ENCODE data around the gene WDR37. TPM values are rescaled to one million over a fixed set of nuclear protein-coding genes. Genes with fewer than 3 reads are reported as not detected.

WDR37 gene
- total and polyA plus RNA-seq, 4 donors = 6.6 to 23.5 (median 13.6) TPM

DNA sequence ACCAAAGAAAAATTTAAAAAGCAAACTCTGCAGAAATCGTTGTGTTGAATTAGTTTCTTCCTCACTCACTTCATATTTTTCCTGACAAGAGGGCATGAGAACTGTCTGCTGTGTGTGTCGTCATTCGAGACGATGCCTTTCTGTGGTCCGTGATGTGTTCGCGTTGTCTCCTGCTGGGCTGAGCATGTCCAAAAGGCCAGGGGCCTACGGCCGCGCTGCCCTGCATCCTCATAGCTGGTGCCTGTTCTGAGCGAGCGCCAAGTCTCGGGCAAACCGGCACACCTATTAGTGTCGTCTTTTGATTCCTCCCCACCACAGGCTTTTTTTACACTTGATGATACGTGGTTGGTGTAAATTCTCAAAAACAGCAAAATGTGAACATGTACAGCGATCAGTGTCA lies 27.4 kb downstream of the WDR37 start:
- H3K4me3 ChIP-seq = no peak overlapping the region
- no peak overlapping the region for H3K27ac ChIP-seq (ENCODE audit: low read depth in 1 of 2, low read length in 1 of 2)
- H3K27me3 ChIP-seq (ENCODE audit: control insufficient read depth in 3 of 3, insufficient read depth in 3 of 3, low read length in 2 of 3) = no peaks in the 10 kb centered on the region
- H3K36me3 ChIP-seq (ENCODE audit: control insufficient read depth in 4 of 4, insufficient read depth in 4 of 4, low read length in 4 of 4) = peaks cover 19 to 46% (median 31%) of the 10 kb centered on the region in 4 donors
- H3K9ac ChIP-seq (ENCODE audit: insufficient read depth in 1 of 2, low read length in 2 of 2) = no peak overlapping the region
- TF ChIP-seq, protein P1, sequence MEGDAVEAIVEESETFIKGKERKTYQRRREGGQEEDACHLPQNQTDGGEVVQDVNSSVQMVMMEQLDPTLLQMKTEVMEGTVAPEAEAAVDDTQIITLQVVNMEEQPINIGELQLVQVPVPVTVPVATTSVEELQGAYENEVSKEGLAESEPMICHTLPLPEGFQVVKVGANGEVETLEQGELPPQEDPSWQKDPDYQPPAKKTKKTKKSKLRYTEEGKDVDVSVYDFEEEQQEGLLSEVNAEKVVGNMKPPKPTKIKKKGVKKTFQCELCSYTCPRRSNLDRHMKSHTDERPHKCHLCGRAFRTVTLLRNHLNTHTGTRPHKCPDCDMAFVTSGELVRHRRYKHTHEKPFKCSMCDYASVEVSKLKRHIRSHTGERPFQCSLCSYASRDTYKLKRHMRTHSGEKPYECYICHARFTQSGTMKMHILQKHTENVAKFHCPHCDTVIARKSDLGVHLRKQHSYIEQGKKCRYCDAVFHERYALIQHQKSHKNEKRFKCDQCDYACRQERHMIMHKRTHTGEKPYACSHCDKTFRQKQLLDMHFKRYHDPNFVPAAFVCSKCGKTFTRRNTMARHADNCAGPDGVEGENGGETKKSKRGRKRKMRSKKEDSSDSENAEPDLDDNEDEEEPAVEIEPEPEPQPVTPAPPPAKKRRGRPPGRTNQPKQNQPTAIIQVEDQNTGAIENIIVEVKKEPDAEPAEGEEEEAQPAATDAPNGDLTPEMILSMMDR (IDR thresholded peaks at IDR 0.05; ENCODE audit: control extremely low read depth, extremely low read depth) = no peak
- ATAC-seq (ENCODE audit: insufficient read depth, low FRiP score) (no peak), DNase-seq (no peak)
- WGBS, 2 donors = 90 to 94% methylated on average over 17 of the region's 17 CpGs
- H3K4me1 ChIP-seq (ENCODE audit: control insufficient read depth in 5 of 5, insufficient read depth in 5 of 5, low read length in 5 of 5) = no peaks in the 10 kb centered on the region
- no peaks in the 10 kb centered on the region for H3K9me3 ChIP-seq (ENCODE audit: control insufficient read depth in 4 of 4, insufficient read depth in 3 of 4, low read length in 3 of 4)

DNA sequence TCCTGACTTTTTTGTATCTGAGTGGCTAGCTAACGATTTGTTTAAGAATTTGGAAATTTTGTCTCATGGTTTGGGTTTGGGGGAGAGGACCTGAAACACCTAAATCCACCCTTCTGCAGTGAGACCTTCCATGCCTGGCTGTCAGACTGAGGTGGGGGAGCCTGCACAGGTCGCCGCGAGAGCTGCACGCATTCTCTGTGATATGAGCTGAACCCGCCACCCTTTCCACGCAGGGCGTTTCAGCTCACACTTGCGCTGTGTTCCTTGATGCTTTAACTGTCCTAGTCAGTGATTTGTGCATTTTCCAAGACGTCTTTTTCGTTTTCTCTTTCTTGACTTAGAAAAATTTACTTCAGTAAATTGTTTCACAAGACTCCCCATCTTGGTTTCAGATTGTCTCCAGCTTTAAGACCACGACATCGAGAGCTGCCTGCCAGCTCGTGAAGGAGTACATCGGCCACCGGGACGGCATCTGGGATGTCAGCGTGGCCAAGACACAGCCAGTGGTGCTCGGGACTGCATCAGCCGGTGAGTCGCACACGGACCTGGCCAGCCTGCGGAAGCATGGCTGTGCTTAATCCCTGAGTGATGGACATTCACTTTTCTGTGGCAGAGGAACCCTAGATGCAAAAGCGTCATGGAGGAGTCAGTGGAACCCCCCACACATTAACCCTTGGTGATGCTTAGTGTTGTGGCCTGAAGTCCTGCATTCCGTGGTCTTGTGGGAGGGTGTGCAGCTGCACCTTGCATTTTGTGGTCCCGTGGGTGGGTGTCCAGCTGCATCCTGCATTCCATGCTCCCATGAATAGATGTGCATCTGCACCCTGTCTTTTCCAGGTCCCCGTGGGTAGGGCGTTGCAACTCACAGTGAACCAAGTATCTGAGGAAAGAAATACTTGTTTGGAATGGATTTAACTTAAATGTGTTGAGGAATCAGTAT lies 28.1 kb downstream of the WDR37 start:
- DNase-seq = no peak
- no peak overlapping the region for H3K9ac ChIP-seq (ENCODE audit: insufficient read depth in 1 of 2, low read length in 2 of 2)
- no peak overlapping the region for H3K4me3 ChIP-seq
- ATAC-seq (ENCODE audit: insufficient read depth, low FRiP score) = no peak
- H3K27me3 ChIP-seq (ENCODE audit: control insufficient read depth in 3 of 3, insufficient read depth in 3 of 3, low read length in 2 of 3) = no peaks in the 10 kb centered on the region
- H3K4me1 ChIP-seq (ENCODE audit: control insufficient read depth in 5 of 5, insufficient read depth in 5 of 5, low read length in 5 of 5) = no peaks in the 10 kb centered on the region
- WGBS, 2 donors = 96% methylated on average over 28 of the region's 28 CpGs
- TF ChIP-seq, protein P1 (IDR thresholded peaks at IDR 0.05; ENCODE audit: control extremely low read depth, extremely low read depth) = no peak
- H3K27ac ChIP-seq (ENCODE audit: low read depth in 1 of 2, low read length in 1 of 2) = no peak overlapping the region
- H3K36me3 ChIP-seq (ENCODE audit: control insufficient read depth in 4 of 4, insufficient read depth in 4 of 4, low read length in 4 of 4) = peaks cover 20 to 51% (median 32%) of the 10 kb centered on the region in 4 donors
- H3K9me3 ChIP-seq (ENCODE audit: control insufficient read depth in 4 of 4, insufficient read depth in 3 of 4, low read length in 3 of 4) = no peaks in the 10 kb centered on the region

DNA sequence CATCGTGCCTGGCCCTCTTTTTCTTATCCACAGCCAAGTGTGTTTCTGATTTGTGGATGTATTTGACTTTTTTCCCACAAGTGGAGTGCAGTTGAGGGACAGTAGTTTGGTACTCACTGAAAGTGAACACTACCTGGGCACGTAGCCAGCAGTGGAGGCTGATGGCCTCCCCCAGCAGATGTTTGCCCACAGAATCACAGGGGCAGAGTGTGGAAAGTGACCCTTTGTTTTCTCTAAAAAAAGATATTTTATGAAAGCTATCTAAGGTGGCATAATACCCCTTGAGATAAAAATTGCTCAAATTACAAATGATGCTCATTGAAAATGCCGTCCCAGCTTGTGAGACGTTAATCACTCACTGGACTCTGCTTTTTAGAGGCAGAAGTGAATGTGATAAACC lies 29.1 kb downstream of the WDR37 start:
- Histone ChIP-seq H3K36me3 (ENCODE audit: control insufficient read depth in 4 of 4, insufficient read depth in 4 of 4, low read length in 4 of 4) (peaks cover 20 to 54% (median 29%) of the 10 kb centered on the region in 4 donors), H3K4me3 (no peak overlapping the region), H3K27ac (ENCODE audit: low read depth in 1 of 2, low read length in 1 of 2) (no peak overlapping the region), H3K9ac (ENCODE audit: insufficient read depth in 1 of 2, low read length in 2 of 2) (no peak overlapping the region), H3K4me1 (ENCODE audit: control insufficient read depth in 5 of 5, insufficient read depth in 5 of 5, low read length in 5 of 5) (no peaks in the 10 kb centered on the region), H3K27me3 (ENCODE audit: control insufficient read depth in 3 of 3, insufficient read depth in 3 of 3, low read length in 2 of 3) (no peaks in the 10 kb centered on the region), H3K9me3 (ENCODE audit: control insufficient read depth in 4 of 4, insufficient read depth in 3 of 4, low read length in 3 of 4) (no peaks in the 10 kb centered on the region)
- ATAC-seq (ENCODE audit: insufficient read depth, low FRiP score) (no peak), DNase-seq (no peak)
- WGBS, 2 donors = 78 to 91% methylated on average over 4 of the region's 4 CpGs
- TF ChIP-seq, protein P1 (IDR thresholded peaks at IDR 0.05; ENCODE audit: control extremely low read depth, extremely low read depth) = no peak

Data from lung (tissue), 12 donors.